D721Med (cell line): ENCODE data around the gene PPM1J.

Experiments used
- DNase-seq: peaks from one replicate; pipeline ENCODE4 v3.0.0; 2011; ENCODE audit warnings: low spot score; ENCODE audit not compliant: insufficient read length
- FAIRE-seq: peaks from 2 replicates; lab custom pipeline; 2011; peaks lifted over from hg19 to GRCh38; lab: Jason Lieb, UNC
- CTCF ChIP-seq: IDR thresholded peaks from 2 replicates; pipeline ENCODE4 v1.5.1; 2012; ENCODE audit warnings: mild to moderate bottlenecking, control low read depth; ENCODE audit not compliant: insufficient read depth; ENCODE audit errors: missing control alignments

Gene PPM1J

GRCh38 chr1:112707221-112708001, 7.7 kb downstream of the PPM1J start:
- peak; percentile 73 for TF ChIP-seq CTCF
- DNase-seq (peak; percentile 96), FAIRE-seq (no peak)

- DNase-seq (peak; percentile 89), FAIRE-seq (no peak)
- no peak for TF ChIP-seq CTCF
Measured at GRCh38 chr1:112706505-112707220, 8.5 kb downstream of the PPM1J start, which contains the start of gene RHOC. Gene RHOC, minus strand, starts transcription at chr1:112707127. Its CDS starts 3,328 bp downstream, at chr1:112703799.

GRCh38 chr1:112704934-112705627, 10.1 kb downstream of the PPM1J start:
- DNase-seq (no peak), FAIRE-seq (no peak)
- TF ChIP-seq CTCF, result no peak

- TF ChIP-seq CTCF, result no peak
- FAIRE-seq, result no peak
Measured at GRCh38 chr1:112704391-112704933, 10.7 kb downstream of the PPM1J start.

GRCh38 chr1:112703706-112704105, 11.4 kb downstream of the PPM1J start:
- no peak for FAIRE-seq
- DNase-seq, result no peak
- TF ChIP-seq CTCF, result no peak

More at GRCh38 chr1:112704391-112704933, 10.7 kb downstream of the PPM1J start:
- no peak for DNase-seq

GRCh38 chr1:112702420-112703261, 12.5 kb downstream of the PPM1J start:
- no peak for FAIRE-seq

More at GRCh38 chr1:112702420-112703261, 12.5 kb downstream of the PPM1J start:
- no peak for DNase-seq
- TF ChIP-seq CTCF, result no peak
